Left ventricle myocardium inferior (tissue), 1 donor: ENCODE measurements around the gene POTEB3. TPM values are rescaled to one million over a fixed set of nuclear protein-coding genes. Genes with fewer than 3 reads are reported as not detected.
"Not testable (repeated sequence)": the region's sequence is repeated elsewhere in the genome, so short reads cannot be mapped to it uniquely, and the experiment has no call there.

Source experiments
- DNase-seq: peaks from one replicate; pipeline ENCODE4 v3.0.0-alpha.2; 2020
- H3K27ac ChIP-seq: fragments of 200-600 bp; replicated peaks from 2 replicates; pipeline ENCODE4 v1.8.0; 2021
- H3K27me3 ChIP-seq: fragments of 200-600 bp; 2 replicates; pipeline ENCODE4 v1.8.0; 2021; ENCODE audit warnings: low read depth
- H3K36me3 ChIP-seq: fragments of 200-600 bp; 2 replicates; pipeline ENCODE4 v1.8.0; 2021
- H3K4me1 ChIP-seq: fragments of 200-600 bp; 2 replicates; pipeline ENCODE4 v1.8.0; 2021
- H3K4me3 ChIP-seq: fragments of 200-600 bp; 2 replicates; pipeline ENCODE4 v1.8.0; 2021; ENCODE audit warnings: mild to moderate bottlenecking, moderate library complexity
- H3K9me3 ChIP-seq: fragments of 200-600 bp; replicated peaks from 2 replicates; pipeline ENCODE4 v1.8.0; 2021
- intact Hi-C: fragments of 100-400 bp; cut with micrococcal nuclease; formaldehyde crosslinking; loops from one replicate; pipeline ENCODE4 v1.11.0; 2022
- microRNA-seq: library from miRNA; unstranded; fragments of <30 nt; microRNA quantifications from one replicate; pipeline ENCODE4 v1.2.0, GENCODE V29; 2020
- total RNA-seq: library from RNA; stranded (reverse); fragmentation: NEBNext Ultra II Directional; extraction: Animal tissue kit (Norgen Biotek cat#: 25700); gene quantifications from one replicate; pipeline ENCODE4 v1.2.1, GENCODE V29; 2021
- donor health status: DM: no; HTN: yes; CAD: no; lungs with severe emphysema.

POTEB3 gene
- total RNA-seq, 1 donor from 2014 or later: not detected

GRCh38 chr15:21368625-21369024 is 71.7 kb downstream of the POTEB3 start:
- H3K9me3 ChIP-seq, H3K27ac ChIP-seq, H3K27me3 ChIP-seq, intact Hi-C loops, H3K4me1 ChIP-seq, H3K36me3 ChIP-seq, H3K4me3 ChIP-seq, DNase-seq: not testable (repeated sequence)

Small RNAs within 50 kb of the gene (microRNA-seq; reads per million reads assigned to microRNA genes)
- gene MIR3118-3: not detected
